Type B pancreatic cell (in vitro differentiated cells): Measurements from ENCODE around the gene CCT5. TPM values are rescaled to one million over a fixed set of nuclear protein-coding genes. Genes with fewer than 3 reads are reported as not detected.

Experiments
- DNase-seq: peaks from one replicate; pipeline ENCODE4 v3.0.0; 2021; ENCODE audit warnings: mixed read lengths; ENCODE audit not compliant: unreplicated experiment; ENCODE audit errors: extremely low spot score
- H3K27ac Mint-ChIP-seq: 2 replicates; pipeline ENCODE4 v1.8.0; 2021; ENCODE audit warnings: mild to moderate bottlenecking, mixed read lengths
- H3K27me3 Mint-ChIP-seq: 2 replicates; pipeline ENCODE4 v1.8.0; 2021; ENCODE audit warnings: mixed read lengths
- H3K36me3 Mint-ChIP-seq: 2 replicates; pipeline ENCODE4 v1.8.0; 2021; ENCODE audit warnings: mixed read lengths
- H3K4me1 Mint-ChIP-seq: one replicate; pipeline ENCODE4 v1.8.0; 2021; ENCODE audit warnings: mixed read lengths; ENCODE audit not compliant: unreplicated experiment
- H3K4me3 Mint-ChIP-seq: 2 replicates; pipeline ENCODE4 v1.8.0; 2021; ENCODE audit warnings: mild to moderate bottlenecking, mixed read lengths
- H3K9me3 Mint-ChIP-seq: 2 replicates; pipeline ENCODE4 v1.8.0; 2021; ENCODE audit warnings: mixed read lengths
- total RNA-seq: library from RNA; stranded (reverse); gene quantifications from 2 replicates; pipeline ENCODE4 v1.2.1, GENCODE V29; 2021; ENCODE audit warnings: low replicate concordance
- TF ChIP-seq, protein P1 (sequence below): fragments of 200-600 bp; sonication (generic); conservative IDR thresholded peaks from 2 replicates; pipeline ENCODE4 v1.5.0; 2021; ENCODE audit warnings: antibody characterized with exemption, mild to moderate bottlenecking

CCT5 gene
- total RNA-seq, 1 donor from 2014 or later, result 255 TPM

DNA sequence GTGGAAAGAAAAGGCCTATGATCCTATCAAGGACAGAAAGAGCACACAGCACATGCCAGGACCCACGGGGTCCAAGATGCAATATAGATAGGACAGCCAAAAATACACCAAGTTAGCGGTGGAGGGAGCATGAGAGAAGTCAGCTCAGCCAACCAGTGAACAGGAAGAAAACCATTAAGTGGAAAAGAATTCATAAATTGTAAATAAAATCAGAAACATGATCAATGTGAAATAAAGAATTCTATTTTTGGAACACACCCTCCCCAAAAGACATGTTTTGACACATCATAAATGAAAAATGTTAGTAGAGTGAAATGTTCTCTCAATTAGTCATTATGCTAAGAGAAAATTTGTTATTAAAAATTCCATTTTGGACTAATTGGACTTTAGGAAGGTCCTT, 36.0 kb upstream of the CCT5 start:
- Mint-ChIP-seq H3K27me3 (peaks cover 13% of the 10 kb centered on the region), H3K4me1 (peaks cover 6% of the 10 kb centered on the region), H3K4me3 (no peak overlapping the region), H3K9me3 (no peaks in the 10 kb centered on the region), H3K36me3 (peaks cover 3% of the 10 kb centered on the region), H3K27ac (no peak overlapping the region)
- no peak for DNase-seq
- TF ChIP-seq, protein P1, sequence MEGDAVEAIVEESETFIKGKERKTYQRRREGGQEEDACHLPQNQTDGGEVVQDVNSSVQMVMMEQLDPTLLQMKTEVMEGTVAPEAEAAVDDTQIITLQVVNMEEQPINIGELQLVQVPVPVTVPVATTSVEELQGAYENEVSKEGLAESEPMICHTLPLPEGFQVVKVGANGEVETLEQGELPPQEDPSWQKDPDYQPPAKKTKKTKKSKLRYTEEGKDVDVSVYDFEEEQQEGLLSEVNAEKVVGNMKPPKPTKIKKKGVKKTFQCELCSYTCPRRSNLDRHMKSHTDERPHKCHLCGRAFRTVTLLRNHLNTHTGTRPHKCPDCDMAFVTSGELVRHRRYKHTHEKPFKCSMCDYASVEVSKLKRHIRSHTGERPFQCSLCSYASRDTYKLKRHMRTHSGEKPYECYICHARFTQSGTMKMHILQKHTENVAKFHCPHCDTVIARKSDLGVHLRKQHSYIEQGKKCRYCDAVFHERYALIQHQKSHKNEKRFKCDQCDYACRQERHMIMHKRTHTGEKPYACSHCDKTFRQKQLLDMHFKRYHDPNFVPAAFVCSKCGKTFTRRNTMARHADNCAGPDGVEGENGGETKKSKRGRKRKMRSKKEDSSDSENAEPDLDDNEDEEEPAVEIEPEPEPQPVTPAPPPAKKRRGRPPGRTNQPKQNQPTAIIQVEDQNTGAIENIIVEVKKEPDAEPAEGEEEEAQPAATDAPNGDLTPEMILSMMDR, result no peak

DNA sequence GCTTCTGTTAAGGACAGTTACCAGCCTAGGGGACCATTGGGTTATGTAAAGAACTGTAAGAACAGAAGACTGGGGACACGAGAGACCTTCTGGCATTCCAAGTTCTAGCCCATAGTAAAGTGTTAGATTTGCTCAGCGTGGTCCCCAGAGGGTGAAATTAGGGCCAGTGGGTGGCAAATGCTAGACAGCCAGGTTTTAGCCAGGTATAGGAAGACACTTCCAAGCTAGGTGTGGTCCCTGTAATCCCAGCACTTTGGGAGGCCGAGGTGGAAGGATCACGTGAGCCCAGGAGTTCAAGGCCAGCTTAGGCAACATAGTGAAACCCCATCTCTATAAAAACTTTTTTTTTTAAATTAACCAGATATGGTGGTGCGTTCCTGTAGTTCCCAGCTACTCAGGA, 34.7 kb upstream of the CCT5 start:
- Mint-ChIP-seq H3K27me3 (peaks cover 10% of the 10 kb centered on the region), H3K36me3 (no peaks in the 10 kb centered on the region), H3K4me3 (no peak overlapping the region), H3K27ac (no peak overlapping the region), H3K9me3 (no peaks in the 10 kb centered on the region), H3K4me1 (peaks cover 6% of the 10 kb centered on the region)
- DNase-seq, result no peak
- TF ChIP-seq, protein P1, result no peak

DNA sequence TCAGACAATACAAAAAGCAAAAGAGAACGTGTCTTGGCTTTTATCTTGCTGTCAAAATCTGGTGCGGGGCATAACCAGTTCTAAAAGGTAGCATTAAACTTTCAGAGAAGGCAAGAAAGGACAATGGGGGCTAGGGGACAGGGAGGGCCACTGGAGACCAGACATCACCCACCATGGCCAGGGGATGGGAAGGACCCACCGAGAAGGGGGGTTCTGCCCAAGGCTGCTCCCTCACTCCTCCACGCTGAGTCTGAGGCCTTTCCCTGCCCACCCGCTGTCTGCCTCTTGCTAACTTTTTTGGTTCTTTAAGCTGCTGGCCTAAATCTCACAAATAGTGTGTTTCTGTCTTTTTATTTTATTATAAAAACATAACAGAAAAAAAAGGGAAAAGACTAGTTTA, 34.0 kb upstream of the CCT5 start:
- no peaks in the 10 kb centered on the region for H3K36me3 Mint-ChIP-seq
- TF ChIP-seq, protein P1, result no peak
- no peak overlapping the region for H3K4me3 Mint-ChIP-seq
- peaks cover 10% of the 10 kb centered on the region for H3K27me3 Mint-ChIP-seq
- H3K4me1 Mint-ChIP-seq, result peaks cover 6% of the 10 kb centered on the region
- no peak overlapping the region for H3K27ac Mint-ChIP-seq
- no peaks in the 10 kb centered on the region for H3K9me3 Mint-ChIP-seq
- DNase-seq, result no peak

DNA sequence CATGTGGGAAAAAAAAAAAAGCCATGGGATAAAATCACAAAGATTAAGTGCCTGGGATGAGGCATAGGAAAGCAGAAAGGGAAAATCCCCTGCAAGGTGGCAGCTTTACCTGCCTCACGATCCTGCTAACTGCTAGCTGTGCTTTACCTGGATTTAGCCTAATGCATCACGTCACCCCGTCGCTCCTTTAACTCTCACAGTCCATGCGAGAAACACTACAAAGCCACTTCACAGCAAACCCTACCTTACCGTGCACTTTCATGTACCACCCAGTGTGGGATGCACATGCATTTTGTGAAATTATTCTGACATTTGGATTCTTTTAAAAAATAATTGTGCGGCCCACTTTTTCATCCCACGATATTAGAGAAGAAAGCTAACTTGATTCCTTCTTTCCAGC, 31.4 kb upstream of the CCT5 start:
- no peaks in the 10 kb centered on the region for H3K27me3 Mint-ChIP-seq
- H3K4me3 Mint-ChIP-seq, result no peak overlapping the region
- DNase-seq, result no peak
- H3K36me3 Mint-ChIP-seq, result peaks cover 9% of the 10 kb centered on the region
- H3K9me3 Mint-ChIP-seq, result peaks cover under 1% of the 10 kb centered on the region
- H3K4me1 Mint-ChIP-seq, result no peaks in the 10 kb centered on the region
- no peak overlapping the region for H3K27ac Mint-ChIP-seq
- TF ChIP-seq, protein P1, result no peak

DNA sequence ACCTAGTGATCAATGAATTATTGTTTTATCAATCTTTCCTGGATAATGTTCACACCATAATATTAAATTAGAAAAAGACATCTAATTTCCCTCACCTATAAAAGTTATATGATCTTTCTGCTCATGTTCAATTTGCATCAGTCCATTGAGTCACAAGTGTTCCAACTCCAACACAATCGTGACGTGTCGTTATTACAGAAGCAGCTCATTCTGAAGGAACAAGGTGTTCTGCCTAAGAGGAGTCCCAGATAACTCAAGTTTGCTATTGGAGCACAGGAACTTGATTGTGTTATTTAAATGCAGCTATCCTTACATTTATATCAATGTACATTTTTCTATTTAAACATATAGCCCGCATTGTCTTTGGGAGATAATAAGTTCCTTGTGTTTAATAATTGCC, 31.0 kb upstream of the CCT5 start:
- H3K4me1 Mint-ChIP-seq, result no peaks in the 10 kb centered on the region
- TF ChIP-seq, protein P1, result no peak
- H3K36me3 Mint-ChIP-seq, result peaks cover 13% of the 10 kb centered on the region
- H3K9me3 Mint-ChIP-seq, result peaks cover 5% of the 10 kb centered on the region
- no peak overlapping the region for H3K27ac Mint-ChIP-seq
- no peaks in the 10 kb centered on the region for H3K27me3 Mint-ChIP-seq
- H3K4me3 Mint-ChIP-seq, result no peak overlapping the region
- DNase-seq, result no peak

DNA sequence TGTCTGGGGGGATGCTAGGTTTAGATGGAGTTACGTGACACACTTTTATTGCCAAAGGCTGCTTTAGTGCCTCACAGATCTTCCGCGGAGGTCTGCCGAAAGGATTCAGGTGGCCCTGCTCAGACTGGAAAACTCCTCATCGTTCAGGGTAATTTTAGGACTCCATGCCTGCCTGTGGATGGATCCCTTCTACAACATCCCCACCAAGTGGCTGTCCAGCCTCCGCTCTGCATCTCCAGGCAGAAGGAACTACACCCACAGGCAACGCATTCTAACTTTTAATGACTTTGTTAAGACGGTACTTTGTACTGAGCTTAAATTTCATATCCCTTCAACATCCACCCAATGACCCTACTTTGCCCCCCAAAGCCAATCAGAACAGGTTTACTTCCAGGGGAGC, 29.8 kb upstream of the CCT5 start:
- no peak for DNase-seq
- TF ChIP-seq, protein P1, result peak; percentile 29
- no peak overlapping the region for H3K27ac Mint-ChIP-seq
- peaks cover 19% of the 10 kb centered on the region for H3K36me3 Mint-ChIP-seq
- no peaks in the 10 kb centered on the region for H3K27me3 Mint-ChIP-seq
- peaks cover 11% of the 10 kb centered on the region for H3K9me3 Mint-ChIP-seq
- H3K4me1 Mint-ChIP-seq, result no peaks in the 10 kb centered on the region
- no peak overlapping the region for H3K4me3 Mint-ChIP-seq
